HepG2 (cell line): ENCODE measurements around the gene CLPSL2. TPM values are rescaled to one million over a fixed set of nuclear protein-coding genes. Genes with fewer than 3 reads are reported as not detected.

ENCODE experiments used
- CHCHD3 ChIP-seq: sonication (generic); formaldehyde crosslinking; IDR thresholded peaks from 2 replicates; pipeline ENCODE4 v1.8.0; 2022; ENCODE audit warnings: mild to moderate bottlenecking, missing genetic modification reagents, moderate library complexity
- FOXK2 ChIP-seq: fragments of 450-650 bp; IDR thresholded peaks from 2 replicates; pipeline ENCODE4 v1.6.1; 2016
- IRF2 ChIP-seq: IDR thresholded peaks from 2 replicates; pipeline ENCODE4 v1.6.1; 2018; ENCODE audit warnings: missing genetic modification reagents, missing compliant biosample characterization
- ISL2 ChIP-seq: sonication (generic); formaldehyde crosslinking; IDR thresholded peaks from 2 replicates; pipeline ENCODE4 v1.5.0; 2020; ENCODE audit warnings: missing genetic modification reagents
- MYNN ChIP-seq: sonication (generic); formaldehyde crosslinking; IDR thresholded peaks from 2 replicates; pipeline ENCODE4 v1.4.0; 2020; ENCODE audit warnings: mild to moderate bottlenecking, low read depth, missing genetic modification reagents
- SATB2 ChIP-seq: sonication (generic); formaldehyde crosslinking; IDR thresholded peaks from 2 replicates; pipeline ENCODE4 v1.5.0; 2020; ENCODE audit warnings: missing genetic modification reagents
- SRF ChIP-seq: IDR thresholded peaks from 2 replicates; pipeline ENCODE4 v1.6.1; 2011; ENCODE audit warnings: mild to moderate bottlenecking, low read depth, low read length, moderate library complexity
- TCF7 ChIP-seq: sonication (generic); IDR thresholded peaks from 2 replicates; pipeline ENCODE4 v1.6.1; 2016; ENCODE audit warnings: antibody characterized with exemption, low read depth
- ZNF33A ChIP-seq: sonication (generic); formaldehyde crosslinking; IDR thresholded peaks from 2 replicates; pipeline ENCODE4 v1.5.1; 2020; ENCODE audit warnings: missing genetic modification reagents, mild to moderate bottlenecking, moderate library complexity, borderline replicate concordance
- ZNF350 ChIP-seq: sonication (generic); formaldehyde crosslinking; IDR thresholded peaks from 2 replicates; pipeline ENCODE4 v1.4.0; 2020; ENCODE audit warnings: mild to moderate bottlenecking, low read depth, missing genetic modification reagents, borderline replicate concordance
- ZNF614 ChIP-seq: IDR thresholded peaks from 2 replicates; pipeline ENCODE4 v1.6.1; 2018; ENCODE audit warnings: missing biosample characterization, missing genetic modification reagents, inconsistent platforms, borderline replicate concordance
- polyA plus RNA-seq, 8 experiments: library from polyadenylated mRNA; depleted of rRNA in 3 of 8; stranded (reverse) in 7 of 8; unstranded in 1 of 8; fragments of >200 nt; fragmentation: Illumina TruSeq in 4 of 8; extraction: Trizol in 4 of 8; gene quantifications; 2 replicates each; pipeline versions ENCODE4 v1.2.1 to v1.2.3, GENCODE V29; 2011 to 2016; ENCODE audit warnings: low read depth in 4 of 8, missing spikeins in 1 of 8, mixed read lengths in 1 of 8; ENCODE audit not compliant: insufficient read depth in 1 of 8
- total RNA-seq, 5 experiments: library from RNA; depleted of rRNA; stranded (reverse); fragments of >200 nt; fragmentation: Illumina TruSeq; extraction: Trizol; gene quantifications; 2 replicates each; pipeline ENCODE4 v1.2.3, GENCODE V29; 2016; ENCODE audit warnings: low read depth in 1 of 5
- TF ChIP-seq, protein P1 (sequence below): IDR thresholded peaks from 2 replicates; pipeline ENCODE4 v1.4.0; 2020; ENCODE audit warnings: mild to moderate bottlenecking, missing genetic modification reagents
- TF ChIP-seq, protein P2 (sequence below): sonication (generic); formaldehyde crosslinking; IDR thresholded peaks from 2 replicates; pipeline ENCODE4 v1.8.0; 2022; ENCODE audit warnings: mild to moderate bottlenecking, missing genetic modification reagents
- TF ChIP-seq, protein P3 (sequence below): sonication (generic); formaldehyde crosslinking; IDR thresholded peaks from 2 replicates; pipeline ENCODE4 v1.5.1; 2020; ENCODE audit warnings: mild to moderate bottlenecking, missing genetic modification reagents
- TF ChIP-seq, protein P4 (sequence below): fragments of 450-650 bp; IDR thresholded peaks from 2 replicates; pipeline ENCODE4 v1.6.1; 2017; ENCODE audit warnings: mild to moderate bottlenecking
- TF ChIP-seq, protein P5 (sequence below): sonication (generic); formaldehyde crosslinking; IDR thresholded peaks from 2 replicates; pipeline ENCODE4 v1.4.0; 2020; ENCODE audit warnings: mild to moderate bottlenecking, low read depth, missing genetic modification reagents

The CLPSL2 gene
- total and polyA plus RNA-seq, 2 of the 13 experiments (the other 11 are each of a cell fraction or from before 2014, with no cell fraction given), result not detected

DNA sequence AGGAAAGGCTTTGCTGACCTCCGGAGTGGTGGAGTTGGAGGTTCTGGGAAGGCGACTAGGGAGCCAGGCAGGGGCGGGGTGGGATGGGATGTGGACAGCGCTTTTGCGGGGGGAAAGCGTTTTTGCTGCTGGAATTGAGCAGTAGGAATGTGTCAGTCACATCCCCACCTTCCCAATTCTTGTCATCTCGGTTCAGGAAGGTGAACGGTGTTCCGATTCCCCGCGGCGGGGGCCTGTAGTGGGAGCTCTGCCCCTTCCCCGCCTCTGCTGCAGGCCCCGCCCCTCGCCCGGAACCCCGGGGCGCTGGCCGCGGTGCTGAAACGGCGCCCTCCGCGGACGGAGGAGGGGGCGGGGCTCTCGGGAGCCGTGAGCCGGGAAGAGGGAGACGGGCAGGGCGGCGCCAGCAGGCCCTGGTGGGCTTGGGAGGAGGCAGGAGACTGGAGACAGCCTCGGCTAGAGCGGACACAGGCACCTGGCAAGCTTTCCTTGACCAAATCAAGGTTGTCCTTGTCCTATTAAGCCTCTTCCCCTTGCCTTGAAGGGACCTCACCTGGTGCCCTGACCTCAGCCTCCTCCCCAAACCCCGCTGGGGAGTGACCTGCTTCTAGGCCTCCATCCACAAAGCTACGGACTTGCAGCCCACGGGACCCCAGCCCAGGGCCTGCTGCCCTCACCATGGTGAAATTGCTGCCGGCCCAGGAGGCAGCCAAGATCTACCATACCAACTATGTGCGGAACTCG is 28.8 kb downstream of the CLPSL2 start, which contains the start of gene LHFPL5 (continued):
- TF ChIP-seq, protein P1, sequence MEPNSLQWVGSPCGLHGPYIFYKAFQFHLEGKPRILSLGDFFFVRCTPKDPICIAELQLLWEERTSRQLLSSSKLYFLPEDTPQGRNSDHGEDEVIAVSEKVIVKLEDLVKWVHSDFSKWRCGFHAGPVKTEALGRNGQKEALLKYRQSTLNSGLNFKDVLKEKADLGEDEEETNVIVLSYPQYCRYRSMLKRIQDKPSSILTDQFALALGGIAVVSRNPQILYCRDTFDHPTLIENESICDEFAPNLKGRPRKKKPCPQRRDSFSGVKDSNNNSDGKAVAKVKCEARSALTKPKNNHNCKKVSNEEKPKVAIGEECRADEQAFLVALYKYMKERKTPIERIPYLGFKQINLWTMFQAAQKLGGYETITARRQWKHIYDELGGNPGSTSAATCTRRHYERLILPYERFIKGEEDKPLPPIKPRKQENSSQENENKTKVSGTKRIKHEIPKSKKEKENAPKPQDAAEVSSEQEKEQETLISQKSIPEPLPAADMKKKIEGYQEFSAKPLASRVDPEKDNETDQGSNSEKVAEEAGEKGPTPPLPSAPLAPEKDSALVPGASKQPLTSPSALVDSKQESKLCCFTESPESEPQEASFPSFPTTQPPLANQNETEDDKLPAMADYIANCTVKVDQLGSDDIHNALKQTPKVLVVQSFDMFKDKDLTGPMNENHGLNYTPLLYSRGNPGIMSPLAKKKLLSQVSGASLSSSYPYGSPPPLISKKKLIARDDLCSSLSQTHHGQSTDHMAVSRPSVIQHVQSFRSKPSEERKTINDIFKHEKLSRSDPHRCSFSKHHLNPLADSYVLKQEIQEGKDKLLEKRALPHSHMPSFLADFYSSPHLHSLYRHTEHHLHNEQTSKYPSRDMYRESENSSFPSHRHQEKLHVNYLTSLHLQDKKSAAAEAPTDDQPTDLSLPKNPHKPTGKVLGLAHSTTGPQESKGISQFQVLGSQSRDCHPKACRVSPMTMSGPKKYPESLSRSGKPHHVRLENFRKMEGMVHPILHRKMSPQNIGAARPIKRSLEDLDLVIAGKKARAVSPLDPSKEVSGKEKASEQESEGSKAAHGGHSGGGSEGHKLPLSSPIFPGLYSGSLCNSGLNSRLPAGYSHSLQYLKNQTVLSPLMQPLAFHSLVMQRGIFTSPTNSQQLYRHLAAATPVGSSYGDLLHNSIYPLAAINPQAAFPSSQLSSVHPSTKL (CRISPR knock-in tag), result peak; percentile 91
- TF ChIP-seq FOXK2, result no peak
- TF ChIP-seq, protein P2, sequence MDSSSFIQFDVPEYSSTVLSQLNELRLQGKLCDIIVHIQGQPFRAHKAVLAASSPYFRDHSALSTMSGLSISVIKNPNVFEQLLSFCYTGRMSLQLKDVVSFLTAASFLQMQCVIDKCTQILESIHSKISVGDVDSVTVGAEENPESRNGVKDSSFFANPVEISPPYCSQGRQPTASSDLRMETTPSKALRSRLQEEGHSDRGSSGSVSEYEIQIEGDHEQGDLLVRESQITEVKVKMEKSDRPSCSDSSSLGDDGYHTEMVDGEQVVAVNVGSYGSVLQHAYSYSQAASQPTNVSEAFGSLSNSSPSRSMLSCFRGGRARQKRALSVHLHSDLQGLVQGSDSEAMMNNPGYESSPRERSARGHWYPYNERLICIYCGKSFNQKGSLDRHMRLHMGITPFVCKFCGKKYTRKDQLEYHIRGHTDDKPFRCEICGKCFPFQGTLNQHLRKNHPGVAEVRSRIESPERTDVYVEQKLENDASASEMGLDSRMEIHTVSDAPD (CRISPR knock-in tag), result 0 out of 2 replicates have a peak, but pooled peaks have one; percentile 77
- peak; percentile 97 for TF ChIP-seq IRF2 (CRISPR knock-in tag)
- peak; percentile 98 for TF ChIP-seq MYNN (CRISPR knock-in tag)
- TF ChIP-seq ISL2 (CRISPR knock-in tag), result peak; percentile 92
- TF ChIP-seq, protein P3, sequence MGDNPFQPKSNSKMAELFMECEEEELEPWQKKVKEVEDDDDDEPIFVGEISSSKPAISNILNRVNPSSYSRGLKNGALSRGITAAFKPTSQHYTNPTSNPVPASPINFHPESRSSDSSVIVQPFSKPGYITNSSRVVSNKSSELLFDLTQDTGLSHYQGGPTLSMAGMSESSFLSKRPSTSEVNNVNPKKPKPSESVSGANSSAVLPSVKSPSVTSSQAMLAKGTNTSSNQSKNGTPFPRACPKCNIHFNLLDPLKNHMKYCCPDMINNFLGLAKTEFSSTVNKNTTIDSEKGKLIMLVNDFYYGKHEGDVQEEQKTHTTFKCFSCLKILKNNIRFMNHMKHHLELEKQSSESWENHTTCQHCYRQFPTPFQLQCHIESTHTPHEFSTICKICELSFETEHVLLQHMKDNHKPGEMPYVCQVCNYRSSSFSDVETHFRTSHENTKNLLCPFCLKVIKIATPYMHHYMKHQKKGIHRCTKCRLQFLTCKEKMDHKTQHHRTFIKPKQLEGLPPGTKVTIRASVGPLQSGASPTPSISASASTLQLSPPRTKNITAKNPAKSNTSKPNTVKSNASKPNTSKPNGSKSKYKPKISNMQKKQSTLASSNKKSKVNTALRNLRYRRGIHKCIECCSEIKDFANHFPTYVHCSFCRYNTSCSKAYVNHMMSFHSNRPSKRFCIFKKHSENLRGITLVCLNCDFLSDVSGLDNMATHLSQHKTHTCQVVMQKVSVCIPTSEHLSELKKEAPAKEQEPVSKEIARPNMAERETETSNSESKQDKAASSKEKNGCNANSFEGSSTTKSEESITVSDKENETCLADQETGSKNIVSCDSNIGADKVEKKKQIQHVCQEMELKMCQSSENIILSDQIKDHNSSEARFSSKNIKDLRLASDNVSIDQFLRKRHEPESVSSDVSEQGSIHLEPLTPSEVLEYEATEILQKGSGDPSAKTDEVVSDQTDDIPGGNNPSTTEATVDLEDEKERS (CRISPR knock-in tag), result peak; percentile 65; the same call in 1 of the 2 replicates
- TF ChIP-seq, protein P4, sequence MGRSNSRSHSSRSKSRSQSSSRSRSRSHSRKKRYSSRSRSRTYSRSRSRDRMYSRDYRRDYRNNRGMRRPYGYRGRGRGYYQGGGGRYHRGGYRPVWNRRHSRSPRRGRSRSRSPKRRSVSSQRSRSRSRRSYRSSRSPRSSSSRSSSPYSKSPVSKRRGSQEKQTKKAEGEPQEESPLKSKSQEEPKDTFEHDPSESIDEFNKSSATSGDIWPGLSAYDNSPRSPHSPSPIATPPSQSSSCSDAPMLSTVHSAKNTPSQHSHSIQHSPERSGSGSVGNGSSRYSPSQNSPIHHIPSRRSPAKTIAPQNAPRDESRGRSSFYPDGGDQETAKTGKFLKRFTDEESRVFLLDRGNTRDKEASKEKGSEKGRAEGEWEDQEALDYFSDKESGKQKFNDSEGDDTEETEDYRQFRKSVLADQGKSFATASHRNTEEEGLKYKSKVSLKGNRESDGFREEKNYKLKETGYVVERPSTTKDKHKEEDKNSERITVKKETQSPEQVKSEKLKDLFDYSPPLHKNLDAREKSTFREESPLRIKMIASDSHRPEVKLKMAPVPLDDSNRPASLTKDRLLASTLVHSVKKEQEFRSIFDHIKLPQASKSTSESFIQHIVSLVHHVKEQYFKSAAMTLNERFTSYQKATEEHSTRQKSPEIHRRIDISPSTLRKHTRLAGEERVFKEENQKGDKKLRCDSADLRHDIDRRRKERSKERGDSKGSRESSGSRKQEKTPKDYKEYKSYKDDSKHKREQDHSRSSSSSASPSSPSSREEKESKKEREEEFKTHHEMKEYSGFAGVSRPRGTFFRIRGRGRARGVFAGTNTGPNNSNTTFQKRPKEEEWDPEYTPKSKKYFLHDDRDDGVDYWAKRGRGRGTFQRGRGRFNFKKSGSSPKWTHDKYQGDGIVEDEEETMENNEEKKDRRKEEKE, result no peak
- TF ChIP-seq ZNF614 (CRISPR knock-in tag), result peak; percentile 95
- peak; percentile 92 for TF ChIP-seq ZNF33A (CRISPR knock-in tag)
- no peak for TF ChIP-seq TCF7
- TF ChIP-seq CHCHD3 (CRISPR knock-in tag), result peak; percentile 95
- TF ChIP-seq SRF, result no peak
- peak; percentile 86 for TF ChIP-seq ZNF350 (CRISPR knock-in tag)
- TF ChIP-seq, protein P5, sequence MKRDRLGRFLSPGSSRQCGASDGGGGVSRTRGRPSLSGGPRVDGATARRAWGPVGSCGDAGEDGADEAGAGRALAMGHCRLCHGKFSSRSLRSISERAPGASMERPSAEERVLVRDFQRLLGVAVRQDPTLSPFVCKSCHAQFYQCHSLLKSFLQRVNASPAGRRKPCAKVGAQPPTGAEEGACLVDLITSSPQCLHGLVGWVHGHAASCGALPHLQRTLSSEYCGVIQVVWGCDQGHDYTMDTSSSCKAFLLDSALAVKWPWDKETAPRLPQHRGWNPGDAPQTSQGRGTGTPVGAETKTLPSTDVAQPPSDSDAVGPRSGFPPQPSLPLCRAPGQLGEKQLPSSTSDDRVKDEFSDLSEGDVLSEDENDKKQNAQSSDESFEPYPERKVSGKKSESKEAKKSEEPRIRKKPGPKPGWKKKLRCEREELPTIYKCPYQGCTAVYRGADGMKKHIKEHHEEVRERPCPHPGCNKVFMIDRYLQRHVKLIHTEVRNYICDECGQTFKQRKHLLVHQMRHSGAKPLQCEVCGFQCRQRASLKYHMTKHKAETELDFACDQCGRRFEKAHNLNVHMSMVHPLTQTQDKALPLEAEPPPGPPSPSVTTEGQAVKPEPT, result peak; percentile 97
- peak; percentile 97 for TF ChIP-seq SATB2
